NCI-H146 treated with DMSO at 0.1 percent for 48 hours (cell line): ENCODE measurements around the gene S100A5.
A peak's percentile ranks its signal among the peaks of the same experiment; 100 is the strongest.
"Not testable (repeated sequence)": the region's sequence is repeated elsewhere in the genome, so short reads cannot be mapped to it uniquely, and the experiment has no call there.

ENCODE experiments used
- DNase-seq: peaks from one replicate; lab custom pipeline; 2025; ENCODE audit not compliant: unreplicated experiment; lab: John Stamatoyannopoulos, UW

S100A5 gene

GRCh38 chr1:153540394-153541361, at the start of gene S100A5:
Gene S100A5, minus strand, starts transcription at chr1:153540934. Its CDS starts 743 bp downstream, at chr1:153540191.
- DNase-seq = no peak

DNA sequence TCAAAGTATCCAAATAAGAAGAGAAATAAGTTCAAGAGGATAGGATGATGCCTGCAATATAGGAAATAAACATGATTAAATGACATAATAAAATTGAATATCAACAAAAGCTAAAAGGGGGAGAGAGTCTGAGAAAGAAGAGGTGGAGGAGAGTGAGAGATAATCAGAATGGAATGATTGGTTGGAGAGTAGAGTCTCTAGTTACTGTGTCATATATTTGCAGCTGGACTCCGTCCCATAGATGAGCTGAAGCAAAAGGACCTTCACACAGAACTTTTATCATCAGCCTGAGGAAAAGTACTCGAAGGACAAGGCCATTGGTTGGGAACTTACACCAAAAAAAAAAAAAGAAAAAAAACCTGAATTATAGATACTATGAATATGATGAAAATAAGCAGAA, 47.7 kb upstream of the S100A5 start:
- DNase-seq = no peak

GRCh38 chr1:153588033-153588432, 47.3 kb upstream of the S100A5 start:
- DNase-seq = not testable (repeated sequence)

- DNase-seq = no peak
Observed at GRCh38 chr1:153587314-153587713, 46.6 kb upstream of the S100A5 start.

DNA sequence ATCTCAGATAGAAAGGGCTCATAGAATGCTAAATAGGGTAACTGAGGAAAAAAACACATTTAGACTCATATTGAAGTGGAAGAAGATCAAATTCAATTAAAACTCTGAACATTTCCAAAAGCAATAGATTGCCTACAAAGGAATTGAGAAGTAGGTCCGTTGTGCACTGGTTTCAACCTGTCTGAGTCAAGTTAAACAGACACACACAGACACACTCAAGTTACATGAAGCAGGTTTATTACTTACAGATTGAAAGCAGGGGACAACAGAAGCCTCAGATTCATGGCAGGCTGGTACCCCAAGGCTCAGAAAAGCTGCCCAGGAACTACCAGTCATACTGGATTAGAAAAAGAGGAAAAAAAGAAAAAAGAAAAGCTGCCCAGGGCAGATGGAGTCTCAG, 45.6 kb upstream of the S100A5 start:
- DNase-seq = no peak

- DNase-seq = no peak
Observed at GRCh38 chr1:153585006-153585405, 44.3 kb upstream of the S100A5 start.

DNA sequence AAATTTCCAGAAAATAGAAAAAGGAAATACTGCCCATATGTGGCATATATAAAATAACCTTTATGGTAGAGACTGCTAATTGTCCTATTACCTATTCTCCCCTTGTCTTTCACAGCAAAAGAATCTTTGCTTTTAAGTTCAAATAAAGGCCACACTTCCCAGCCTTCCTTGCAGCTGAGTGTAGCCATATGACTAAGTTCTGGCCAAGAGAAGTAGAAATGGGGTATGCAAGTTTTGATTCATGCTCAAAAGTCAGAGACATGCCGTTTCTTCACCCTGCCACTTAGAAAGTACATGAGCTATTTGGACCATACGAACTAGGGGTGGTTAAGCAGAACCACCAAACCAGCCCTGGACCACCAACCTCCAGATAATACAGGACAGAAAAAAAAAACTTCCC, 43.2 kb upstream of the S100A5 start:
- DNase-seq = no peak

DNA sequence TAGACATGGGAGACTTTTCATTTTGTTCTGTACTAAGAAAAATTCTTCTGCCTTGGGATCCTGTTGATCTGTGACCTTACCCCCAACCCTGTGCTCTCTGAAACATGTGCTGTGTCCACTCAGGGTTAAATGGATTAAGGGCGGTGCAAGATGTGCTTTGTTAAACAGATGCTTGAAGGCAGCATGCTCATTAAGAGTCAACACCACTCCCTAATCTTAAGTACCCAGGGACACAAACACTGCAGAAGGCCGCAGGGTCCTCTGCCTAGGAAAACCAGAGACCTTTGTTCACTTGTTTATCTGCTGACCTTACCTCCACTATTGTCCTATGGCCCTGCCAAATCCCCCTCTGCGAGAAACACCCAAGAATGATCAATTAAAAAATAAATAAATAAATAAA, 42.8 kb upstream of the S100A5 start:
- not testable (repeated sequence) for DNase-seq

- DNase-seq = not testable (repeated sequence)
Observed at GRCh38 chr1:153582836-153583235, 42.1 kb upstream of the S100A5 start.

DNA sequence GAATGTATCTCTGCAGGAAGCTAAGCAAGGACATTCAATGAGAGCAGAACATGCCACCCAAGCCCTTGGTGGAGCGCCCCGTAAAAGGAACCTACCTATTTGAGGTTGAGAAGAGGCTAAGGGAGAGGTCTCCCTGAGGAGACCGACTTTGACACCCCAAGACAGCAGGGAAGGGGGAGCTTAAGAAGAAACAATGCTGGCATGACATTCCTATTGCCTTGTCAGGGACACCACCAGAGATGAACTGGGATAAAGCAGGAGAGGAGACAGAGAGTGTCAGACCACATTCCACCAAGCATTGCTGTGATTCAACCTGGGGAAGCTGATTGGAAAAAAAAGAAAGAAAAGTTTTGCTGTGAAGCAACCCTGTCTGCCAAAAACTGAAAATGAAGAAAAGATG, 38.2 kb upstream of the S100A5 start:
- DNase-seq = no peak

GRCh38 chr1:153578490-153578889, 37.8 kb upstream of the S100A5 start:
- DNase-seq = no peak

GRCh38 chr1:153577624-153578051, 36.9 kb upstream of the S100A5 start:
- no peak for DNase-seq

DNA sequence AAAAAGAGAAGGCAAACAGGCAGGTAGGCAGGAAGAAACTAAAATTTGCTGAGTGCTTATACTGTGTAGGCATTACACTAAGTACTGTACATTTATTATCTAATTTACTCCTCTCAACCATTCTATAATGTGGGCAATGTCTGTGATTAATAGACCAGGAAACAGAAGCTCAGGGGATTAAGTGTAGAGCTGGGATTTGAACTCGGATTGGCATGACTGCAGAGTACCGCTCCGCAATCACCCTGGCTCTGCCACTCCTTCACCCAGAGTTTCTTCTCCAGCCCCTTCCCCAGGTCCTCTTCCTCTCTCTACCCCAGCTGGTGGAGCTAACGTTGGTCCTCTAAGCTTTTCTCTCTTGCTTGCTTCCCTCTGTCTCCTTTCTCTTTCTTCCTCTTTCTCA, 36.4 kb upstream of the S100A5 start:
- DNase-seq = no peak

- not testable (repeated sequence) for DNase-seq
Observed at GRCh38 chr1:153575497-153575896, 34.8 kb upstream of the S100A5 start.

- DNase-seq = not testable (repeated sequence)
Observed at GRCh38 chr1:153575081-153575491, 34.4 kb upstream of the S100A5 start.

GRCh38 chr1:153573351-153573750, 32.6 kb upstream of the S100A5 start:
- DNase-seq = no peak

- peak; percentile 60 for DNase-seq
Observed at GRCh38 chr1:153572569-153573015, 31.9 kb upstream of the S100A5 start.

- no peak for DNase-seq
Observed at GRCh38 chr1:153571706-153572105, 31.0 kb upstream of the S100A5 start.

DNA sequence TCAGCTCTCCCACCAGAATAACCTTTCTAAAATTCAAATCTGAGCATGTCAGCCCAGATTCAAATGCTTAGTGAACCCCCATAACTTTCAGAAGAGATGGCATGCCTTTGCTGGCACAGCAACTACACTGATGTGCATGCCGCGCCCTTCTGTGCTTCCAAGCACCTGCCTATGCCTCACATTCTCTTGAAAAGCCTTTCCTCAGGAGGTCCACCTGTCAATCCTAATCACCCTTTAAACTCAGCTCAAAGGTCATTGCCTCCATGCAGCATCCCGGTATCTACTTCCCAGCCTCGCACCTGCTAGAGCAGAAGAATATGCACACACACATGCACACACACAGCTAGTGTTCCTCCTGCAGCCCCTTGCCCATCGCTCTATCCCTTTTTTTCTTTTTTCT, 30.1 kb upstream of the S100A5 start:
- DNase-seq = peak; percentile 85

DNA sequence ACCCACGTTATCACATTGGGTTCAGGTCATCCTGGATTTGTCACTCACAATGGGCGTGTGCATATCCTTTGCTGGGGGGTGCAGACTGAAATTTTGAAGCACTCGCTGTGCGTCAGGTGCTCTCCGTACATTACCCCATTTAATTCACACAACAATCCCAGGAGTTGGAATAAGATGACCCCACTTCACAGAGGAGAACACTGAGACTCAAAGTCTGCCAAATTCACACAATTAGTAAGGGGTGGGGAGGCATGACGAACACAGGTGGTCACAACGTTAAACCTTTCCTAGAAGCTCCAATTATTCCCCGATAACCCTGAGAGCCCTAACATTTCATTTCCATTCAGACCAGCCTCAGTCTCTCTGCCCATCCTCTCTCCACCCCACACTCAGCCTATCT, 28.7 kb upstream of the S100A5 start:
- DNase-seq = no peak

DNA sequence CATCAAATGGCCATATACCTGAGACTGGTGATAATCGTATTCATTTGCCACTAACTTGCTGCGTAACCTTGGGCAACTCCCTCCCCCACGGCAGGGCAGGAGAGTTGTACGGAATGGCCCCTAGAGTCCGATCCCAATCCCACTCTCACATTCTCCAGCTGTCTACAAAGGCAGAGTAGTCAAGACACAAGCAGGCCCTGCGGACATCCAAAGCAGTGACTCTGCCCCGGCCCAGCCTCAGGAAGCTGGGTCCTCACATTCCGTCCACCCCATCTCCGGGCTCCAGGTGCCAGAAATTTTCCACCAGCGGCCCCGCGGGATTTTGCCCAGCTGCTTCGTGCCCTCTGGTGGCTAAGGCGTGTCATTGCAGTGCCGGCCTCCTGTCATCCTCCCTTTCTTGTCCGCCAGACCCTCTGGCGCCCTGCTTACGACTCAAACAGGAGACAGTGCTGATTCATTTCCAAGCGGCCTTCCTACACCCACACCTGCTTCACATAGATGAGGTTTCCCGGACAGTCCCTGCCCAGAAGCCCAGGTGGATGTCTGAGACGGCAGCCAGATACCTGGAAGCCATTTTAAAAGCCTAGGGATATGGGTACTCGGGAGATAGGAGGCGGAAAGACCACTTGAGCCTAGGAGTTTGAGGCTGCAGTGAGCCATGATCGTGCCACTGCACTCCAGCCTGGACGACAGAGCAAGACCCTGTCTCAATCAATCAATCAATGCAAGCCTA, 27.8 kb upstream of the S100A5 start:
- peak; percentile 87 for DNase-seq
